GM18498 (cell line): Measurements from ENCODE around the gene ATP13A5.

Experiments used
- ATAC-seq: cut with Tn5 transposase; IDR thresholded peaks from one replicate; pipeline ENCODE4 v1.9.1; 2021; ENCODE audit warnings: mild to moderate bottlenecking, moderate library complexity; ENCODE audit not compliant: unreplicated experiment

ATP13A5 gene

DNA sequence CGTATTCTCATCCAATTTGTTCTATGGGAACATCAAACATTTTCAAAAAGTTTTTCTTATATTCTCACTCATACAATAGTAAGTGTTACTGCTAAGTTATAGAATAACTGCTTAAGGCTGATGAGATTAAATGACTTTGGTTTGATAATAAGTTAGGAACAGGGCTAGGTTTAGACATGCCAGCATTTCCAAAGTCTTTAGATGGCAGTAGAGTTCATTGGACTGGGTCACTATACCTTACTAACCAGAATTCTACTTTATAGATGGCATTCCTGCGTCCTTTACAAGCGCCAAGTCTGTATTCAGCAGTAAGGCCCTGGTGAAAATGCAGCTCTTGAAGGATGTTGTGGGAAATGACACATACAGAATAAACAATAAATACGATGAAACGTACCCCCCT is 115.8 kb downstream of the ATP13A5 start:
- ATAC-seq, result no peak

DNA sequence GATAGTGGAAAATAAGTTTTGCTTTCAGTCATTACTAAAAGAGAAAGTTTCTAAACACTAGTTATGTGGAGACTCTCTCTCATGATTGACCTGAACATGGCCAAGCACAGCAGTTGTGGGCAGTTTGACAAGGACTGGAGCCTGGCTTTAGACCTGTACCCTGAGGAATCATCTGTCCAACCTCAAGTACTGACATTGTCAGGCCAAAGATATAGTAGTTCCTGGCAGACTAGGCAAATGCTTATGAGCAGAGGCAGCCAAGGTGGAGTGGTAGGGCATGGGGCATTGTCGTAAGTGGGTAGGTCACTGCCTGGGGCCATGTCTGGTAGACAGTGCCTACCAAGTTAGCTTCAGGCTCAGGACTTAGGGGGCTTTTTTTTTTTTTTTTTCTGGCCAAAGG is 116.6 kb downstream of the ATP13A5 start:
- no peak for ATAC-seq

DNA sequence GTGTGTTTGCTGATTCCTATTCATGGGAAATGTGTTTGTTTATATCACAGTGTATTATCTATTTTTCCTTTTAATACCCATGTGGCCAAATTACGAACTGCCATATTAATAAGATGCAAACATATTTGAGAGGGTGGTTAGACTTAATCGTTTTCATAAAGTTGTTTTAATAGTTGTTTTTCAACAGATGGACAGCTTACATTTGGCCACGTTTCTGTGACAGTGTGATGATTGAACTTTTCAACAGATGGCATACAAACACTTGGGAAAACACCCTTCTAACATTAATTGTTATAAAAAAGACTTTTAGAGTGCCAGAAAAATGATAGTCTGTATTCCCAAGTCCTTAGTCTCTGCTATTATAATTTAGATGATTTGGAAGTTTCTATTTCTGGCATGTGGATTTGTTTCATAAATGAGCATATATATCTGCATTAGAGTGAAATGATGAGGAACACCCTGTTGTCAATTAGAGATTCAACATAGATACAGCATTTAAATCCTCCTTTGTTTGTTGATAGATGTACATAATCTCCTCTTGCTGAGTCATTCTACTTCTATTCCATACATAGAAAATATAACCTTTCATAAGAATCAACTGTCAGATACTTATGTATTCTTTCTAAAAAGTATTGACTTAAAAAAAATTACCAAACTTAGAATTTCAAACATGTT is 124.4 kb downstream of the ATP13A5 start:
- ATAC-seq, result no peak

DNA sequence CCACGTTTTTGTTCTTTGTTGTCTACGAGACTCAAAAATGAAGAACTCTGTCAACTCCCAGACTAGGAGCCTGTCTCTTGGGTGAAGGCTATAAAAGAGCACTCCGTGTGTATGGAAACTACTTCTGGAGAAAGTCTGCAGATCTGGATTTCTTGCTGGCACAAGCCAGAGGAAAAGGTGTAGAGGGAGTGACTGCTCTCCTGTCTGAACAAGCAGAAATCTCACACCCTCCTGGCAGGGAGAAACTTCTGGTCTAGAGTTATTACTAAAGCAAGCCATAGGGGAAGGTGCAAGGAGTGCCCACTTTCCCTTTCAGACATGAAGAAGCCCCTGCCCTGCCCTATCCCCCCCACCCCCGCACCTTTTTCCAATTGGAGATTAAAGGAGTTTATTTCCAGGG is 128.1 kb downstream of the ATP13A5 start:
- ATAC-seq, result no peak

DNA sequence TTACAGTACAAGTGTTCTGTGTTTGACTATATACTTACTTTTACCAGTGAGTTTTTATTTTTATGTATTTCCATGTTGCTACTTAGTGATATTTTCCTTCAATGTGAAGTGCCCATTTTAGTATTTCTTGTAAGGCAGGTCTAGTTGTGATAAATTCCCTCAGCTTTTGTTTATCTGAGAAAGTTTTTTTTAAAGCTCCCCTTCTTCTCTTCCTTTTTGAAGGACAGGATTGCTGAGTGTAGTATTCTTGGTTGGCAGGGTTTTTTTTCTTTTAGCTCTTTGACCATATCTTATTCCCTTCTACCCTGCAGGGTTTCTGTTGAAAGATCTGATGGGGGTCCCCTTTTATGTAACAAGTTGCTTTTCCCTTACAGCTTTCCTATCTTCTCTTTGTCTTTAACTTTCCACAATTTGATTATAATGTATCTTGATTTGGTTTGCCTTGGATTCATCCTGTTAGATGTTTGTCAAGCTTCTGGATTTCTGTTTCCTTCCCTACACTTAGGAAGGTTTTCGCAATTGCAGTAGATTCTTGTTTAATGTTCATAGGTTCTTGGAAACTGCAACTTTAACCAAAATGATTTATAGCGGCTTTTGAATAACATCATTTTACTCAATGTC is 129.6 kb downstream of the ATP13A5 start:
- ATAC-seq, result no peak

DNA sequence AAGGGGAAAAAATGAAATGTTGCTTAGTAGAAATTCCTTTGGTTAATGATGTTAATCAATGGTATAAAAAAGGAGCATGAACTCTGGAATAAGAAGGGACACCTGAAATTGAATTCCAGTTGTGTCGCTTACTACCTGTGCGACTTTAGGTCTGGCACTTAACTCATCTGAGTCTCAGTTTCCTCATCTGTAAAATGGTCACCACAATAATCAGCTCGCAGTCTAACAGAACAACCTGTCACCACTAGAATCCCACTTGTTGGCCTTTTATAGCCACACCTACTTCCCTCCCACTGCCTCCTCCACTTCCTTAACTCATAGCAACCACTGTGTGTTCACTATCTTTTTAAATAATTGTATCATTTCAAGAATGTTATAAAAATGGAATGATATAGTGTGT is 135.0 kb downstream of the ATP13A5 start:
- ATAC-seq, result no peak

DNA sequence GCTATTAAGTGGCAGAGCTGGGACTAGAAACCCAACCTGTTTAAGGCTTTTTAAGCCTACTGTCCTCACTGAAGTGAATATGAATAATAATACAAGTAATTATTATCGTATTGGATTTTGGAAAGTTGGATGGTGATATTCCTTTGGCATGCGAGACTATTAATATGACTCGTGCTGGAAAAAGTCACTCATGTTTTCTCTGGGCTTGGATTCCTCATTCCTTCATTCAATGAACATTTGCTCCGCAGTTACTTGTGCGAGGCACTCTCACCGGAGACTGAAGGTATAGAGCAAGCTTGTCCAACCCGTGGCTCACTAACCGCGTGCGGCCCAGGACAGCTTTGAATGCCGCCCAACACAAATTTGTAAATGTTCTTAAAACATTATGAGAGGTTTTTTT is 136.8 kb downstream of the ATP13A5 start:
- no peak for ATAC-seq

DNA sequence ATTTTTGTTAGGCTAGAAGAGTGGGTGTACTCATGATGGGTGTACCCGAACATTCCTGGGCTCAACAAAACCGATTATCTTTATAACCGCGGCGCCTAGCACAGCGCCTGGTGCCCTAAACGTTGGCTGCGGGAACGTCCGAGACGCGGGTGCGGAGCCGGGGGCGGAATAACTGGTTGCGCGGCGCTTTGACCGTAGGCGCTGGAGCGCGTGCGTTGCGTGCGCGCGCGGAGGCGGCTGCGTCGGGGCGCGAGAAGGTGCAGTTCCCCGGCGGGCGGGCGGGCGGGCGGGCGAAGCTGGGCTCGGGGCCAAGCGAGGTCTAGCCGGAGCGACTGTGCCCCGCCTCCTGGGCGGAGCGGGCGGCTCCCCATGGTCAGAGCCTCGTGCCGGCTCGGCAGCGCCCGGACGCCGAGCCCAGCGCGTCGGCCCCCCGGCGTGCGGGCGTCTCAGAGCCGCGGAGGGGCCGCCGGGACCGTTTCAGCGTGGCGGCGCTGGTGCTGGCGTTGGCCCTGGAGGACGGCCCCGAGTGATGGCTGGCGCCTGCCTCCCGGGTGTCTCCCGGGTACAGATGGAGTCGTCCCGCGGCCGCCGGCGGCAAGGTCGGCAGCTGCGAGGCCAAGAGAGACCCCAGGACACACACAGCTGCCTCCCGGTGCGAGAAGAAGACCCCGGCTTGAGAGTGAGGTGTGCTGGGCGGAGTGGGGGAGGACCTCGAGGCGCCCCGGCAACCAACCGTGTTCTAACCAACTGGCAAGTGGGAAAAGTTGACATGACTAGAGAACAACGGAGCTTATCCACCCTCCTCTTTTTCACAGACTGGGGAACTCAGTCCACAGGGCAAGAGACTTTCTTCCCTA is 137.5 kb downstream of the ATP13A5 start, which contains the start of gene PLAAT1:
TSS of gene PLAAT1 (plus strand) at position 373 of the 857 bp plus-strand sequence. CDS start 14,429 bp downstream, outside the sequence.
- peak; percentile 83 for ATAC-seq

DNA sequence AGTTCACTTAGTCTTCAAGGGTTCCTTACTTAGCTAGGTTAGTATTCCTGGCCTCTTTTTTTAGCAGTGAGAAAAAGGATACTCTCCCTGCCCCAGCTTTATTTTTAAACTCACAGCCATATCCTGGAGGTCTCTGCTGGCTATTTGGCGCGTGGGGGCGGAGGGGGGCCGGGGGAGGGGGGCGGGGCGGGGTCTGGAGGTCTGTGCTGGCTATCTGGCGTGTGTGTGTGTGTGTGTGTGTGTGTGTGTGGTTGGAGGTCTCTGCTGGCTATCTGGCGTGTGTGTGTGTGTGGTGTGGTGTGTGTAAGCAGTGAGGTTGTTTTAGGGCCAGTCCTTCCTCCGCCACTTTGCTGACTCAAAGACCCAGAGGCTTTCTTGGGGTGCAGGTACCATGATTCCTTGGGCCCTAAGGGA is 138.1 kb downstream of the ATP13A5 start:
- no peak for ATAC-seq

DNA sequence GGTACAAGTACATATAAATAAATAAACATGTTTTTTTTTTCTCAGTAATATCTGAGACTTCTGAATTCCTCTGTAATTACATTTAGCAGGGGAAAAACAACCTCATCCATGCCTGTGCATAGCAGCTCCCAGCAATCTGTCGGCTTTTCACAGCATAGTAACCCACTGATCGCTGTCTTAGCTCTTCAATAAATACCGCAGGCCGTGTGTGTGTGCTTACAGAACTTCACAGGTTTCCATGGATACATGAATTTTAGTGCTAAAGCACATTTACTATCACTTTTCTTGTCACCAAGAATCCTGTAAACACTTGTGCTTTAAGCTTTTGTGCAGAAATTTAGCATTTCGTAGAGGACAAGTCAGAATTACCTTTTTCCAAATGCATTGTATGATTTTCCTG is 141.5 kb downstream of the ATP13A5 start:
- no peak for ATAC-seq

DNA sequence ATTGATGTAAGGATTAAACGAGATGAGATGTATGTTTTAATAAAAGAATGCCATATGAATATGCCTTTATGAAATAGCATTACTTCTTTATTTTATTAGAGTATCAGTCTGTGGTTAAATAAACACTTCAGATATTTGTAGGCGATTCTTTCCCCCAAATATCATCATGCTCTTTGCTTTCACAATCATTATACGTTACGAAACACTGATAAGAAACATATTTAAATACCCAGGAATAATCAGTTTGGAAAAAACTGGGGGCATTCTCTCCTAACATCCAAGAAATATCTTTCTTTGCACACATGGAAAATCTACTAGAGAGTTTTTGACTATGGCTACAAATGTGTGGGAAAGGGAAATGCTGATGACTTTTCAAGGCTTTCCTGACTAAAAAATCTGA is 142.0 kb downstream of the ATP13A5 start:
- no peak for ATAC-seq

DNA sequence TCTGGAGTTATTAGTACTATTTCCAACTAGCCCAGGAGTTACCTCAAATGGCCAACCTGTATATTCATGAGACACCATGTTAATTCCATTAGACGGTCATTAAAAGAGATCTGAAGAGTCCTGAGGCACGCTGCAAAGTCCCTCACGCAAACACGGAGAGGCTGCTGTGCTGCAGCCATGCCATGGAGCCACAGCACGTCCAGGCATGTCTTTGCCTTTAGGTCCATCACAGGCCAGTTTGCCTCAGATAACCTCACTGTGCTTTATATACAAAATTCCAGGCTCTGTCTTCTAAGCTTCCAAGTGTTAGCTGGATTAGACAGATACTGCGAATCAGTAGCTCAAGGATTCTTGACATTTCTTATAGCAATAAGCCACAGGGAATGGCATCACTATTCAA is 147.4 kb downstream of the ATP13A5 start:
- no peak for ATAC-seq

DNA sequence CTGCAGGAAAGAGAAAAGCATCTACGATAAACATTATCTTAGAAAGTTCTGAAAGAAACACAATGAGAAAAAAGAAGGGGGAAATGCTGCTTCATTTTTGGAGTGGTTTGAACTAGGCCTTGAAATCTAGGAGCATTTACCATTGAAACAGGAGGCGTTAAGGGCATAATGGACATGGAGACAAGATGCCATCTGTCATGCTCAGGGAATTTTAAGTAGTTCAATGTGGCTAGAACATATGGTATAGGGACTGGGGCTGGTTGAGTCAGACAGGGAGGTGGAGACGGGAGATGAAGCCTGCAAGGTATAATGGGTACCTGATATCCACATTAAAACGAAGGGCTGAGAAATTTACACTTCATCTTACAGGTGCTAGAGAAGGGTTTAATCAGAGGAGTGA is 147.9 kb downstream of the ATP13A5 start:
- no peak for ATAC-seq

DNA sequence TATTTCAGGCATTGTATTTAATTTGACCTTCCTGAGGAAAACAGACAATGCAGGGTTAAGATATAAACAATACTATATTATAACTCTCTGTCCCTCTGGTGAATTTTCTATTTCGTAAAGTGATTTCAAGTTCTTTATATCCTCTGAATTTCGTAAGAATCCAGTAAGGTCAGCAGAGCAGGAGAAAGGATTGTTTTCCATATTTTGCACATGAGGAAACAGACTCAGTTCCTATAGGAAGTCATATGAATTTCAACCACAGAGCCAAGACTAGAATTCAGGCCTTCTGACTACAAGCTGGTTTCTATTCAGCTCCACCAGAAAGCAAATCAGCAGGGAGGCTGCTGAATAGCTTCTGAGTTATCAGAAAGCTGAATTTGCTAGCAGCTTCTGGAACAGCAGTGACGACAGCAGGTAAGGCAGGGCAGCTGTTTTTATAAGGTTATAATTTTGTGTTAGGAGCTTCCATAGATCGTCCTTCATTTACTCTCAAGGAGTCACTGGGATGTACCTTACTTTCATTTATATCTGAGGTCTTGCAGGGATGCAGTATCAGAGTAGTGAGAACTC is 148.6 kb downstream of the ATP13A5 start:
- ATAC-seq, result no peak

DNA sequence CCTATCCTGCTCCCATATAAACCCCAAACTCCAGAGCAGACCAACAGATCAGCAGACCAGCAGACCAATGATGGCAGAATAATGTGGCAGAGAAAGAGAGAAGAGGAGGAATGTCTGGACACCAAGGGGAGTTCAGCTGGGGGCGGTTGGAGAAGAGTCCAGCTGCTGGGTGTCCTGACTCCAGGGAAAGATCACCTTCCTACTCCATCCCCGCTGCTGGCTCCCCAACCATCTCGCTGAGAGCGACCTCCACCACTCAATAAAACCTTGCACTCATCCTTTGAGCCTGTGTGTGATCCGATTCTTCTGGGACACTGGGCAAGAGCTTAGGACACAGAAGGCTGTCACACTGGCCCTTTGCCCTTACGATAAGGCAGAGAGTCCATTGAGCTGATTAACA is 150.3 kb downstream of the ATP13A5 start:
- no peak for ATAC-seq

DNA sequence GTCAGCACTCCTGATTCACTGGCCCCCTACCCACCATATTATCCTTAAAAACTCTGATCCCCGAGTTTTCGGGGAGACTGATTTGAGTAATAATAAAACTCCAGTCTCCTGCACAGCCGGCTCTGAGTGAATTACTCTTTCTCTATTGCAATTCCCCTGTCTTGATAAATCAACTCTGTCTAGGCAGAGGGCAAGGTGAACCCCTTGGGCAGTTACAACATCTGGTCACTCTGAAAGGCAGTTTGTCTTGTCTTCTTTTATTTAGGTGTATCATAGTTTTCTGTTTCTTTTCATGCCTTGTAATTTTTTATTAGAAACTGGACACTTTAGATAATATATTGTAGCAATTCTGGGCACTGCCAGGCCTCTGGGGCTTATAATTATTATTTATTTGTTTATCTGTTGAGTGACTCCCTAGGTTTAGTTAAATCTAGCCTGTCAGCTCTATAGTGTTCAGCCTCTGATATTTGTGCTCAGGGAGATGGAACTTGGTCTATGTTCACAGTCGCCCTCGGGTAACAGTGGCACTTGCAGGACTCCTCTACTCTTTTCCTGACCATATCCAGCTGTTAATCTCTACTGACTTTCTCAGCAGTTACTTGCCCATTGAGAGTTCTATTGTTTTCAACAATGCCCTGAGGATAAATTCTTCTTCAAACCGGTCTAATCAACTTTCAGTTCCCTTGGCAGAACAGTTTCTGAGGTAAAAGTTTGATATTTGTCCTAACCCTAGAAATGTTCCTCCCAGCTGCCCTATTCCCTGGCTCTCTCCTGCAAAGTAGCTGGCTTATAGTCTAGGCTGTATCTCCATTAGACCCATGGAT is 153.0 kb downstream of the ATP13A5 start:
- ATAC-seq, result no peak
